Measurements from ENCODE around the gene NHEJ1.

- TF ChIP-seq CTCF (IDR thresholded peaks at IDR 0.05) (no peak), POLR2A (IDR thresholded peaks at IDR 0.05) (no peak), POLR2AphosphoS5 (IDR thresholded peaks at IDR 0.05) (no peak), EP300 (IDR thresholded peaks at IDR 0.05) (no peak)
These were observed 133.0 kb downstream of the NHEJ1 start for GRCh38 chr2:219027511-219028055.
